IMR-90 (cell line): ENCODE results near the gene CTNND2.

Experiments
- BHLHE40 ChIP-seq: fragments of 150-350 bp; IDR thresholded peaks from 2 replicates; pipeline ENCODE4 v1.6.1; 2016; ENCODE audit warnings: mild to moderate bottlenecking, low read depth, low read length
- CHD1 ChIP-seq: IDR thresholded peaks from 2 replicates; pipeline ENCODE4 v1.6.1; 2012; ENCODE audit warnings: low read depth, low read length, improper control_type of control experiment
- ELK1 ChIP-seq: fragments of 150-350 bp; IDR thresholded peaks from 2 replicates; pipeline ENCODE4 v1.6.1; 2016; ENCODE audit warnings: low read depth, mild to moderate bottlenecking, low read length, moderate library complexity, borderline replicate concordance
- MAFK ChIP-seq: IDR thresholded peaks from 2 replicates; pipeline ENCODE4 v1.6.1; 2012; ENCODE audit warnings: low read depth, low read length, improper control_type of control experiment
- NFE2L2 ChIP-seq: fragments of 150-350 bp; IDR thresholded peaks from 2 replicates; pipeline ENCODE4 v1.6.1; 2016; ENCODE audit warnings: low read depth, mild to moderate bottlenecking, low read length
- POLR2A ChIP-seq: IDR thresholded peaks from 2 replicates; pipeline ENCODE4 v1.6.1; 2012; ENCODE audit warnings: mild to moderate bottlenecking, low read depth, low read length
- RAD21 ChIP-seq: IDR thresholded peaks from 2 replicates; pipeline ENCODE4 v1.6.1; 2012; ENCODE audit warnings: low read length, improper control_type of control experiment
- RCOR1 ChIP-seq: IDR thresholded peaks from 2 replicates; pipeline ENCODE4 v1.6.1; 2012; ENCODE audit warnings: mild to moderate bottlenecking, low read length, improper control_type of control experiment; ENCODE audit not compliant: insufficient replicate concordance
- RFX5 ChIP-seq: IDR thresholded peaks from 2 replicates; pipeline ENCODE4 v1.8.0; 2012; ENCODE audit warnings: low read depth, mild to moderate bottlenecking, low read length, moderate library complexity
- USF2 ChIP-seq: fragments of 150-350 bp; IDR thresholded peaks from 2 replicates; pipeline ENCODE4 v1.6.1; 2017; ENCODE audit warnings: mild to moderate bottlenecking, antibody characterized with exemption, low read length, low read depth
- TF ChIP-seq, protein P1 (sequence below): conservative IDR thresholded peaks from 2 replicates; pipeline ENCODE4 v1.5.1; 2012; ENCODE audit warnings: mild to moderate bottlenecking, low read depth, low read length, improper control_type of control experiment

DNA sequence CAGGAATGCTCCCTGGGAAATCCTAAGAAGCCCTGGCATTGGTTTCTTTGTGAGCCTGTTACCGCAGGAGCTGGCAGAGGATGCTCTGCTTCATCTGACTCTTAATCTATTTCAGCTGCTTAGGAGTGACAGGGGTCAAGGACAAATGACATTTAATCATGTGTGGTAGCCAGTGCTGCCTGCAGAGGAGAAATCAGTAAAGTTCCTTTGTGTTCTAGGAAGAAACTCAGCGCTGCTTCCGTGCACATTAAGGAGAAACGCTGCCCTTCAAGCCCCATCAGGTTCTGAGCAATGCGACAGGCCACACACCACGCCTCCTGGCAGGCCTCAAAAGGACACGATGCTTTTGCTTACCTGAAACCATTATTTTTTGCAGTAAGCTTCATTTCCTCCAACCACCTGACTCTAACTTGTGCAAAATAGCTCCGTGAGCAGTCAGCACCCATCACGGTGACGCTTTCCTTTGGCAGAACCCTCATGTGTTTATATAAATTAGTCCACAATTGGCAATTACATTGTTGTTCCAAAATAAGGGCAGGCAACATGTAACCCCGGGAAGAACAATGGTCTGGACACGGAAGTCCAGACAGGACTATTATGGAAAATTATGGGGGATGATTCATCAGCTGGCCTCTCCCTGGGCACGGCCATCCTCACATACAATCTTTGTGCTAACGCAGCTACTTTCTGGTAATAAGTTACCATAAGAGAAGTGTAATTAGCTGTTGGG, 755.3 kb downstream of the CTNND2 start:
- TF ChIP-seq ELK1 (no peak), POLR2A (no peak), BHLHE40 (no peak), USF2 (no peak), RAD21 (no peak), RFX5 (no peak), CHD1 (no peak), NFE2L2 (no peak), RCOR1 (no peak), MAFK (no peak)
- TF ChIP-seq, protein P1, sequence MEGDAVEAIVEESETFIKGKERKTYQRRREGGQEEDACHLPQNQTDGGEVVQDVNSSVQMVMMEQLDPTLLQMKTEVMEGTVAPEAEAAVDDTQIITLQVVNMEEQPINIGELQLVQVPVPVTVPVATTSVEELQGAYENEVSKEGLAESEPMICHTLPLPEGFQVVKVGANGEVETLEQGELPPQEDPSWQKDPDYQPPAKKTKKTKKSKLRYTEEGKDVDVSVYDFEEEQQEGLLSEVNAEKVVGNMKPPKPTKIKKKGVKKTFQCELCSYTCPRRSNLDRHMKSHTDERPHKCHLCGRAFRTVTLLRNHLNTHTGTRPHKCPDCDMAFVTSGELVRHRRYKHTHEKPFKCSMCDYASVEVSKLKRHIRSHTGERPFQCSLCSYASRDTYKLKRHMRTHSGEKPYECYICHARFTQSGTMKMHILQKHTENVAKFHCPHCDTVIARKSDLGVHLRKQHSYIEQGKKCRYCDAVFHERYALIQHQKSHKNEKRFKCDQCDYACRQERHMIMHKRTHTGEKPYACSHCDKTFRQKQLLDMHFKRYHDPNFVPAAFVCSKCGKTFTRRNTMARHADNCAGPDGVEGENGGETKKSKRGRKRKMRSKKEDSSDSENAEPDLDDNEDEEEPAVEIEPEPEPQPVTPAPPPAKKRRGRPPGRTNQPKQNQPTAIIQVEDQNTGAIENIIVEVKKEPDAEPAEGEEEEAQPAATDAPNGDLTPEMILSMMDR, result no peak
